Astrocyte (in vitro differentiated cells and primary cell): ENCODE measurements around the gene PRKCE.

ENCODE experiments used
- EZH2 ChIP-seq: IDR thresholded peaks from 2 replicates; pipeline ENCODE4 v1.6.1; 2012; ENCODE audit warnings: mild to moderate bottlenecking, low read length, inconsistent platforms; ENCODE audit not compliant: insufficient read depth
- TF ChIP-seq, protein P1 (sequence below): IDR thresholded peaks from 2 replicates; pipeline ENCODE4 v1.5.1; 2011; ENCODE audit warnings: low read depth, mild to moderate bottlenecking, inconsistent platforms, low read length, moderate library complexity; ENCODE audit not compliant: insufficient read depth

DNA sequence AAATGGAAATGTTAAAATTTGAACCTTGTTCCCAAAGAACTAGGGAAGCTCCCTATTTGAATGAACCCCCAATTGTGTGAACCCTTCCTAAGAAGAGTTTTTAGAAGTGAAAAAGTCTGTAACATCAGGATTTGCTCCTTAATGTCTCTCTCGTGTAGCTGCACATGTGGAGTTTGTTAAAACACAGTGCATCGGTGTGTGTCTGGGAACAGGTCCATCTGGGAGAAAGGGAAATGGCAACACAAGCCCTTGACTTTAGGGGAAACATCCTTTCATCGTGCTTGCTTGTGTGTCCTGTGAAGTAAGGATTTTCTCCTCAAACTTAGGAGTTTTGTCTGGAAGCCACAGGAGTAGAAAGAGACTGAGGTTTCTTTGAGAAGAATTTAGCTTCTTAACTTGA is 203.9 kb downstream of the PRKCE start:
- TF ChIP-seq, protein P1, sequence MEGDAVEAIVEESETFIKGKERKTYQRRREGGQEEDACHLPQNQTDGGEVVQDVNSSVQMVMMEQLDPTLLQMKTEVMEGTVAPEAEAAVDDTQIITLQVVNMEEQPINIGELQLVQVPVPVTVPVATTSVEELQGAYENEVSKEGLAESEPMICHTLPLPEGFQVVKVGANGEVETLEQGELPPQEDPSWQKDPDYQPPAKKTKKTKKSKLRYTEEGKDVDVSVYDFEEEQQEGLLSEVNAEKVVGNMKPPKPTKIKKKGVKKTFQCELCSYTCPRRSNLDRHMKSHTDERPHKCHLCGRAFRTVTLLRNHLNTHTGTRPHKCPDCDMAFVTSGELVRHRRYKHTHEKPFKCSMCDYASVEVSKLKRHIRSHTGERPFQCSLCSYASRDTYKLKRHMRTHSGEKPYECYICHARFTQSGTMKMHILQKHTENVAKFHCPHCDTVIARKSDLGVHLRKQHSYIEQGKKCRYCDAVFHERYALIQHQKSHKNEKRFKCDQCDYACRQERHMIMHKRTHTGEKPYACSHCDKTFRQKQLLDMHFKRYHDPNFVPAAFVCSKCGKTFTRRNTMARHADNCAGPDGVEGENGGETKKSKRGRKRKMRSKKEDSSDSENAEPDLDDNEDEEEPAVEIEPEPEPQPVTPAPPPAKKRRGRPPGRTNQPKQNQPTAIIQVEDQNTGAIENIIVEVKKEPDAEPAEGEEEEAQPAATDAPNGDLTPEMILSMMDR = no peak
- TF ChIP-seq EZH2 = no peak
